ENCODE data around the gene DUOX2.
"Not testable (repeated sequence)": the region's sequence is repeated elsewhere in the genome, so short reads cannot be mapped to it uniquely, and the experiment has no call there.

DUOX2 gene

GRCh38 chr15:45100884-45101625 is 12.9 kb downstream of the DUOX2 start:
- DNase-seq (ENCODE audit: low read depth), result no peak

- no peak for DNase-seq (ENCODE audit: low read depth)
These were observed 14.3 kb downstream of the DUOX2 start for GRCh38 chr15:45099549-45100165.

GRCh38 chr15:45097466-45097865 is 16.5 kb downstream of the DUOX2 start:
- DNase-seq (ENCODE audit: low read depth), result no peak

GRCh38 chr15:45095661-45096060 is 18.3 kb downstream of the DUOX2 start:
- DNase-seq (ENCODE audit: low read depth), result no peak

- DNase-seq (ENCODE audit: low read depth), result no peak
These were observed 19.6 kb downstream of the DUOX2 start for GRCh38 chr15:45094358-45094730.

GRCh38 chr15:45093622-45094357 is 20.2 kb downstream of the DUOX2 start:
- no peak for DNase-seq (ENCODE audit: low read depth)

GRCh38 chr15:45093013-45093412 is 21.0 kb downstream of the DUOX2 start:
- no peak for DNase-seq (ENCODE audit: low read depth)

GRCh38 chr15:45091576-45091975 is 22.4 kb downstream of the DUOX2 start:
- peak; percentile 42 for DNase-seq (ENCODE audit: low read depth)

- peak; percentile 44 for DNase-seq (ENCODE audit: low read depth)
These were observed 22.8 kb downstream of the DUOX2 start for GRCh38 chr15:45091161-45091560.

GRCh38 chr15:45089712-45090373 is 24.1 kb downstream of the DUOX2 start:
- DNase-seq (ENCODE audit: low read depth), result no peak

GRCh38 chr15:45088801-45089711 is 24.9 kb downstream of the DUOX2 start:
- DNase-seq (ENCODE audit: low read depth), result no peak

- no peak for DNase-seq (ENCODE audit: low read depth)
These were observed 26.5 kb downstream of the DUOX2 start for GRCh38 chr15:45087513-45087912.

- no peak for DNase-seq (ENCODE audit: low read depth)
These were observed 29.8 kb downstream of the DUOX2 start for GRCh38 chr15:45084163-45084562.

GRCh38 chr15:45083223-45083622 is 30.7 kb downstream of the DUOX2 start:
- no peak for DNase-seq (ENCODE audit: low read depth)

- DNase-seq (ENCODE audit: low read depth), result not testable (repeated sequence)
These were observed 31.6 kb downstream of the DUOX2 start for GRCh38 chr15:45082412-45082811.

- DNase-seq (ENCODE audit: low read depth), result not testable (repeated sequence)
These were observed 33.4 kb downstream of the DUOX2 start for GRCh38 chr15:45080593-45080992.

GRCh38 chr15:45079628-45080246 is 34.2 kb downstream of the DUOX2 start:
- not testable (repeated sequence) for DNase-seq (ENCODE audit: low read depth)

GRCh38 chr15:45079201-45079600 is 34.8 kb downstream of the DUOX2 start:
- DNase-seq (ENCODE audit: low read depth), result not testable (repeated sequence)

GRCh38 chr15:45077391-45077790 is 36.6 kb downstream of the DUOX2 start:
- DNase-seq (ENCODE audit: low read depth), result not testable (repeated sequence)

GRCh38 chr15:45075440-45076320 is 38.3 kb downstream of the DUOX2 start:
- DNase-seq (ENCODE audit: low read depth), result not testable (repeated sequence)
